DOHH2 (cell line): ENCODE measurements around the gene WDR5.

Experiments
- EZH2phosphoT487 ChIP-seq: fragments of 200-600 bp; sonication (generic); IDR thresholded peaks from 2 replicates; pipeline ENCODE4 v1.6.1; 2017; ENCODE audit warnings: borderline replicate concordance, mild to moderate bottlenecking, antibody characterized with exemption, low read length, moderate library complexity, mixed read lengths
- TF ChIP-seq, protein P1 (sequence below): fragments of 200-600 bp; sonication (generic); IDR thresholded peaks from one replicate; pipeline ENCODE4 v1.5.1; 2014; ENCODE audit warnings: antibody characterized with exemption, mild to moderate bottlenecking, low read depth, low read length; ENCODE audit not compliant: poor library complexity, severe bottlenecking

DNA sequence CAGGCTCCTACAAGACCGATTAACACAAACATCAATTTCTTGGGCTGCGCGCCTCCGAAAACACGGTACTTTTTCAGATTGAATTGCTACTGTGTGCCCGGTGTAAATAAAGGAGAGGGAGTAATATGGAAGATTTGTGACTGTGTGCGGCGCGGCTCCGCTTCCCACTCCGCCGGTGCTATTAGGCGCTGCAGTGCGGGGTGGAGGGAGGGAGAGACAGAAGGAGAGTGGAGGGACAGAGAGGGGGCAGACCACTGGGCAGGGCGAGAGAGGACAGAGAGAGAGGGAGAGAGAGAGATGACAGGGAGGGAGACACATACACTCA lies 53.2 kb downstream of the WDR5 start:
- TF ChIP-seq, protein P1, sequence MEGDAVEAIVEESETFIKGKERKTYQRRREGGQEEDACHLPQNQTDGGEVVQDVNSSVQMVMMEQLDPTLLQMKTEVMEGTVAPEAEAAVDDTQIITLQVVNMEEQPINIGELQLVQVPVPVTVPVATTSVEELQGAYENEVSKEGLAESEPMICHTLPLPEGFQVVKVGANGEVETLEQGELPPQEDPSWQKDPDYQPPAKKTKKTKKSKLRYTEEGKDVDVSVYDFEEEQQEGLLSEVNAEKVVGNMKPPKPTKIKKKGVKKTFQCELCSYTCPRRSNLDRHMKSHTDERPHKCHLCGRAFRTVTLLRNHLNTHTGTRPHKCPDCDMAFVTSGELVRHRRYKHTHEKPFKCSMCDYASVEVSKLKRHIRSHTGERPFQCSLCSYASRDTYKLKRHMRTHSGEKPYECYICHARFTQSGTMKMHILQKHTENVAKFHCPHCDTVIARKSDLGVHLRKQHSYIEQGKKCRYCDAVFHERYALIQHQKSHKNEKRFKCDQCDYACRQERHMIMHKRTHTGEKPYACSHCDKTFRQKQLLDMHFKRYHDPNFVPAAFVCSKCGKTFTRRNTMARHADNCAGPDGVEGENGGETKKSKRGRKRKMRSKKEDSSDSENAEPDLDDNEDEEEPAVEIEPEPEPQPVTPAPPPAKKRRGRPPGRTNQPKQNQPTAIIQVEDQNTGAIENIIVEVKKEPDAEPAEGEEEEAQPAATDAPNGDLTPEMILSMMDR = no peak
- no peak for TF ChIP-seq EZH2phosphoT487
